ENCODE results near the gene LAPTM5.

The LAPTM5 gene

GRCh38 chr1:30744060-30744756, 13.4 kb downstream of the LAPTM5 start:
- no peak for DNase-seq (ENCODE audit: low read depth in 1 of 2, low spot score in 1 of 2)

GRCh38 chr1:30743584-30744059, 14.0 kb downstream of the LAPTM5 start:
- peak in 1 of 2 donors; percentile 58 for DNase-seq (ENCODE audit: low read depth in 1 of 2, low spot score in 1 of 2)

GRCh38 chr1:30742963-30743559, 14.5 kb downstream of the LAPTM5 start:
- no peak for DNase-seq (ENCODE audit: low read depth in 1 of 2, low spot score in 1 of 2)

- DNase-seq (ENCODE audit: low read depth in 1 of 2, low spot score in 1 of 2), result no peak
Observed at GRCh38 chr1:30742300-30742962, 15.1 kb downstream of the LAPTM5 start.

- DNase-seq (ENCODE audit: low read depth in 1 of 2, low spot score in 1 of 2), result no peak
Observed at GRCh38 chr1:30741239-30741894, 16.2 kb downstream of the LAPTM5 start.

GRCh38 chr1:30740251-30741238, 17.0 kb downstream of the LAPTM5 start:
- no peak for DNase-seq (ENCODE audit: low read depth in 1 of 2, low spot score in 1 of 2)

GRCh38 chr1:30739601-30740000, 18.0 kb downstream of the LAPTM5 start:
- DNase-seq (ENCODE audit: low read depth in 1 of 2, low spot score in 1 of 2), result no peak

- DNase-seq (ENCODE audit: low read depth in 1 of 2, low spot score in 1 of 2), result no peak
Observed at GRCh38 chr1:30738715-30739559, 18.6 kb downstream of the LAPTM5 start.

- no peak for DNase-seq (ENCODE audit: low read depth in 1 of 2, low spot score in 1 of 2)
Observed at GRCh38 chr1:30738040-30738714, 19.4 kb downstream of the LAPTM5 start.

GRCh38 chr1:30737357-30738039, 20.1 kb downstream of the LAPTM5 start:
- no peak for DNase-seq (ENCODE audit: low read depth in 1 of 2, low spot score in 1 of 2)

- DNase-seq (ENCODE audit: low read depth in 1 of 2, low spot score in 1 of 2), result no peak
Observed at GRCh38 chr1:30735668-30736498, 21.7 kb downstream of the LAPTM5 start.

- no peak for DNase-seq (ENCODE audit: low read depth in 1 of 2, low spot score in 1 of 2)
Observed at GRCh38 chr1:30735124-30735523, 22.4 kb downstream of the LAPTM5 start.

- no peak for DNase-seq (ENCODE audit: low read depth in 1 of 2, low spot score in 1 of 2)
Observed at GRCh38 chr1:30734580-30734979, 23.0 kb downstream of the LAPTM5 start.

GRCh38 chr1:30734106-30734505, 23.5 kb downstream of the LAPTM5 start:
- DNase-seq (ENCODE audit: low read depth in 1 of 2, low spot score in 1 of 2), result no peak

- DNase-seq (ENCODE audit: low read depth in 1 of 2, low spot score in 1 of 2), result no peak
Observed at GRCh38 chr1:30733493-30733892, 24.1 kb downstream of the LAPTM5 start.

- DNase-seq (ENCODE audit: low read depth in 1 of 2, low spot score in 1 of 2), result no peak
Observed at GRCh38 chr1:30732277-30732996, 25.1 kb downstream of the LAPTM5 start.

GRCh38 chr1:30731806-30732276, 25.7 kb downstream of the LAPTM5 start:
- DNase-seq (ENCODE audit: low read depth in 1 of 2, low spot score in 1 of 2), result no peak

Measured in activated CD4-positive, alpha-beta T cell treated with anti-CD3 and anti-CD28 coated beads, Interleukin-2, amount 50 U/mL, for 24 hours (primary cell).